Suprapubic skin (tissue), 3 donors: ENCODE data around the gene SMCO2.

Experiments
- CTCF ChIP-seq, 2 donors: fragments of 200-600 bp in 1 of 2; fragments of 450-650 bp in 1 of 2; sonication (generic) in 1 of 2; IDR thresholded peaks; one replicate each; pipeline ENCODE4 v1.5.1; 2016 to 2019; ENCODE audit warnings: antibody characterized with exemption in 2 of 2, mild to moderate bottlenecking in 1 of 2, moderate library complexity in 1 of 2
- POLR2A ChIP-seq, 2 donors: fragments of 450-650 bp; IDR thresholded peaks; one replicate each; pipeline ENCODE4 v1.6.1; 2017; ENCODE audit warnings: antibody characterized with exemption in 2 of 2, mild to moderate bottlenecking in 2 of 2, moderate library complexity in 2 of 2

GRCh38 chr12:27427824-27428223, 18.7 kb upstream of the SMCO2 start:
- no peak for TF ChIP-seq CTCF (IDR thresholded peaks at IDR 0.05)
- TF ChIP-seq POLR2A (IDR thresholded peaks at IDR 0.05) = no peak
